ENCODE measurements around the gene GC. TPM values are rescaled to one million over a fixed set of nuclear protein-coding genes. Genes with fewer than 3 reads are reported as not detected.

The GC gene
- total RNA-seq, 1 experiment from 2014 or later, result not detected

- Histone ChIP-seq H3F3A (ENCODE audit: insufficient read depth, low read depth) (no peaks in the 10 kb centered on the region), H3K27ac (no peak overlapping the region), H4K20me1 (ENCODE audit: insufficient read depth) (no peaks in the 10 kb centered on the region), H2AFZ (no peak overlapping the region), H3K79me2 (ENCODE audit: low read depth) (no peaks in the 10 kb centered on the region), H3K27me3 (ENCODE audit: insufficient read depth, low read depth) (no peaks in the 10 kb centered on the region), H3K9me2 (ENCODE audit: insufficient read depth) (no peaks in the 10 kb centered on the region), H3K4me3 (no peak overlapping the region), H3K9me3 (ENCODE audit: insufficient read depth, low read depth) (no peaks in the 10 kb centered on the region), H3K4me2 (no peak overlapping the region), H3K4me1 (replicated peaks; ENCODE audit: insufficient read depth) (no peaks in the 10 kb centered on the region), H3K36me3 (ENCODE audit: low read depth) (no peaks in the 10 kb centered on the region)
- no peak for DNase-seq
- ChIA-PET POLR2A (ENCODE audit: unreplicated experiment) (interaction anchor here (0.5 to 0.6 kb wide), 2 partner anchors 161 to 579 kb away, joined by 4 read pairs; no protein-coding TSS in a partner anchor), CTCF (interaction anchor here (1.0 kb wide), 1 partner anchor 513 kb away, joined by 5 read pairs; no protein-coding TSS in a partner anchor)
- no TSS peak for BruUV-seq (replicated peaks)
- intact Hi-C loops (cut with micrococcal nuclease; ENCODE audit: unreplicated experiment), result loop anchor here (5.0 kb wide), 1 partner anchor 515 kb away; no protein-coding TSS in a partner anchor
- no peak for TF ChIP-seq CTCF (conservative IDR thresholded peaks at IDR 0.05)
- no peak for TF ChIP-seq EZH2 (IDR thresholded peaks at IDR 0.05; ENCODE audit: low read depth)
Measured at GRCh38 chr4:71772592-71772991, 11.3 kb downstream of the GC start.

GRCh38 chr4:71771613-71772012 is 12.3 kb downstream of the GC start:
- intact Hi-C loops (cut with micrococcal nuclease; ENCODE audit: unreplicated experiment), result loop anchor here (5.0 kb wide), 1 partner anchor 516 kb away; no protein-coding TSS in a partner anchor
- Histone ChIP-seq H2AFZ (no peak overlapping the region), H3K9me2 (ENCODE audit: insufficient read depth) (no peaks in the 10 kb centered on the region), H3K4me2 (no peak overlapping the region), H3K4me1 (replicated peaks; ENCODE audit: insufficient read depth) (no peaks in the 10 kb centered on the region), H3K27me3 (ENCODE audit: insufficient read depth, low read depth) (no peaks in the 10 kb centered on the region), H3F3A (ENCODE audit: insufficient read depth, low read depth) (no peaks in the 10 kb centered on the region), H4K20me1 (ENCODE audit: insufficient read depth) (no peaks in the 10 kb centered on the region), H3K27ac (no peak overlapping the region), H3K9me3 (ENCODE audit: insufficient read depth, low read depth) (no peaks in the 10 kb centered on the region), H3K4me3 (no peak overlapping the region), H3K79me2 (ENCODE audit: low read depth) (no peaks in the 10 kb centered on the region), H3K36me3 (ENCODE audit: low read depth) (no peaks in the 10 kb centered on the region)
- TF ChIP-seq EZH2 (IDR thresholded peaks at IDR 0.05; ENCODE audit: low read depth), result no peak
- TF ChIP-seq CTCF (conservative IDR thresholded peaks at IDR 0.05), result no peak
- POLR2A ChIA-PET (ENCODE audit: unreplicated experiment), result no interaction called here
- no TSS peak for BruUV-seq (replicated peaks)
- DNase-seq, result no peak
- CTCF ChIA-PET, result interaction anchor here (0.6 kb wide), 1 partner anchor 252 kb away, joined by 3 read pairs; no protein-coding TSS in a partner anchor

DNA sequence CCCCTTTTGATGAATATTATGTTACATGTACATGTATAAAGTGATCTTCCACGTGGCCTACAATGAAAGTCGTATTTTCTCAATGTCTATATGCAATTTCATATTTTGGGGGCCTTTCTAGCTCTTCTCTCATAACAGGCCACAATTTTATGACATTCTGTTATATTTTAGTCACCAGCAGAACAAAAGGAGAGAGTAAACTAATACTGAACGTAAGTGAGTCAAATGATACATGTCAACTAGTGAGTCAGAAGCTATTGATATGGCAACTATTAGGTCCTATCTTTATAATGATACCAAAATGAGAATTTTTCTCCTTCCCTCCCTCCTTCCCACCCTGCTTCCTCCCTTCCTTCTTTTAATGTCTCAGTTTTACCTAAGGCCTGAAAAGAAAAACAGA is 14.4 kb downstream of the GC start:
- no peaks in the 10 kb centered on the region for H3K79me2 ChIP-seq (ENCODE audit: low read depth)
- H3K4me1 ChIP-seq (replicated peaks; ENCODE audit: insufficient read depth), result no peaks in the 10 kb centered on the region
- CTCF ChIA-PET, result no interaction called here
- no peaks in the 10 kb centered on the region for H3K9me2 ChIP-seq (ENCODE audit: insufficient read depth)
- H3K9me3 ChIP-seq (ENCODE audit: insufficient read depth, low read depth), result no peaks in the 10 kb centered on the region
- no peaks in the 10 kb centered on the region for H3K27me3 ChIP-seq (ENCODE audit: insufficient read depth, low read depth)
- no peak overlapping the region for H3K4me3 ChIP-seq
- no TSS peak for BruUV-seq (replicated peaks)
- DNase-seq, result no peak
- no peaks in the 10 kb centered on the region for H3F3A ChIP-seq (ENCODE audit: insufficient read depth, low read depth)
- POLR2A ChIA-PET (ENCODE audit: unreplicated experiment), result no interaction called here
- intact Hi-C loops (cut with micrococcal nuclease; ENCODE audit: unreplicated experiment), result no loop called here
- no peak overlapping the region for H2AFZ ChIP-seq
- no peaks in the 10 kb centered on the region for H3K36me3 ChIP-seq (ENCODE audit: low read depth)
- no peak overlapping the region for H3K4me2 ChIP-seq
- no peaks in the 10 kb centered on the region for H4K20me1 ChIP-seq (ENCODE audit: insufficient read depth)
- H3K27ac ChIP-seq, result no peak overlapping the region
- TF ChIP-seq CTCF (conservative IDR thresholded peaks at IDR 0.05), result no peak
- no peak for TF ChIP-seq EZH2 (IDR thresholded peaks at IDR 0.05; ENCODE audit: low read depth)
